HG02870 (cell line): Measurements from ENCODE around the gene CPXM2.

Experiments
- ATAC-seq: cut with Tn5 transposase; IDR thresholded peaks from one replicate; pipeline ENCODE4 v1.9.1; 2021; ENCODE audit warnings: mild to moderate bottlenecking, moderate library complexity; ENCODE audit not compliant: unreplicated experiment

The CPXM2 gene

GRCh38 chr10:123852411-123852951, 39.1 kb downstream of the CPXM2 start:
- ATAC-seq, result no peak

- no peak for ATAC-seq
Observed at GRCh38 chr10:123848564-123849457, 42.8 kb downstream of the CPXM2 start.

- ATAC-seq, result no peak
Observed at GRCh38 chr10:123847686-123848432, 43.7 kb downstream of the CPXM2 start.

GRCh38 chr10:123843835-123844234, 47.8 kb downstream of the CPXM2 start:
- ATAC-seq, result no peak

GRCh38 chr10:123842692-123843385, 48.8 kb downstream of the CPXM2 start:
- ATAC-seq, result no peak

GRCh38 chr10:123841560-123841959, 50.0 kb downstream of the CPXM2 start:
- no peak for ATAC-seq

GRCh38 chr10:123841115-123841514, 50.5 kb downstream of the CPXM2 start:
- ATAC-seq, result no peak

GRCh38 chr10:123840714-123841113, 50.9 kb downstream of the CPXM2 start:
- no peak for ATAC-seq

- no peak for ATAC-seq
Observed at GRCh38 chr10:123838596-123839310, 52.9 kb downstream of the CPXM2 start.

- ATAC-seq, result no peak
Observed at GRCh38 chr10:123837756-123838155, 53.9 kb downstream of the CPXM2 start.

GRCh38 chr10:123836418-123837145, 55.0 kb downstream of the CPXM2 start:
- ATAC-seq, result no peak

- ATAC-seq, result peak; percentile 81
Observed at GRCh38 chr10:123835575-123835974, 56.0 kb downstream of the CPXM2 start.

GRCh38 chr10:123833170-123833850, 58.3 kb downstream of the CPXM2 start:
- no peak for ATAC-seq

GRCh38 chr10:123831259-123831658, 60.3 kb downstream of the CPXM2 start:
- no peak for ATAC-seq

- ATAC-seq, result no peak
Observed at GRCh38 chr10:123821136-123821535, 70.5 kb downstream of the CPXM2 start.

GRCh38 chr10:123809632-123810031, 82.0 kb downstream of the CPXM2 start:
- no peak for ATAC-seq

- no peak for ATAC-seq
Observed at GRCh38 chr10:123808906-123809305, 82.7 kb downstream of the CPXM2 start.

GRCh38 chr10:123808286-123808685, 83.3 kb downstream of the CPXM2 start:
- ATAC-seq, result no peak

GRCh38 chr10:123807444-123808035, 84.1 kb downstream of the CPXM2 start:
- no peak for ATAC-seq
